ENCODE results near the gene TSC22D4.

Gene TSC22D4

GRCh38 chr7:100493476-100494264 is 14.7 kb upstream of the TSC22D4 start:
- DNase-seq (ENCODE audit: extremely low read depth in 1 of 2, low read depth in 1 of 2), result no peak

- DNase-seq (ENCODE audit: extremely low read depth in 1 of 2, low read depth in 1 of 2), result no peak
These were observed 13.9 kb upstream of the TSC22D4 start for GRCh38 chr7:100492738-100493475.

GRCh38 chr7:100491192-100491578 is 12.2 kb upstream of the TSC22D4 start:
- no peak for DNase-seq (ENCODE audit: extremely low read depth in 1 of 2, low read depth in 1 of 2)

GRCh38 chr7:100490483-100491191 is 11.6 kb upstream of the TSC22D4 start:
- DNase-seq (ENCODE audit: extremely low read depth in 1 of 2, low read depth in 1 of 2), result no peak

- DNase-seq (ENCODE audit: extremely low read depth in 1 of 2, low read depth in 1 of 2), result no peak
These were observed 10.8 kb upstream of the TSC22D4 start for GRCh38 chr7:100489824-100490223.

GRCh38 chr7:100489121-100489520 is 10.1 kb upstream of the TSC22D4 start:
- no peak for DNase-seq (ENCODE audit: extremely low read depth in 1 of 2, low read depth in 1 of 2)

- no peak for DNase-seq (ENCODE audit: extremely low read depth in 1 of 2, low read depth in 1 of 2)
These were observed 9.5 kb upstream of the TSC22D4 start for GRCh38 chr7:100488333-100489095.

GRCh38 chr7:100486753-100487446 is 7.9 kb upstream of the TSC22D4 start:
- DNase-seq (ENCODE audit: extremely low read depth in 1 of 2, low read depth in 1 of 2), result no peak

DNA sequence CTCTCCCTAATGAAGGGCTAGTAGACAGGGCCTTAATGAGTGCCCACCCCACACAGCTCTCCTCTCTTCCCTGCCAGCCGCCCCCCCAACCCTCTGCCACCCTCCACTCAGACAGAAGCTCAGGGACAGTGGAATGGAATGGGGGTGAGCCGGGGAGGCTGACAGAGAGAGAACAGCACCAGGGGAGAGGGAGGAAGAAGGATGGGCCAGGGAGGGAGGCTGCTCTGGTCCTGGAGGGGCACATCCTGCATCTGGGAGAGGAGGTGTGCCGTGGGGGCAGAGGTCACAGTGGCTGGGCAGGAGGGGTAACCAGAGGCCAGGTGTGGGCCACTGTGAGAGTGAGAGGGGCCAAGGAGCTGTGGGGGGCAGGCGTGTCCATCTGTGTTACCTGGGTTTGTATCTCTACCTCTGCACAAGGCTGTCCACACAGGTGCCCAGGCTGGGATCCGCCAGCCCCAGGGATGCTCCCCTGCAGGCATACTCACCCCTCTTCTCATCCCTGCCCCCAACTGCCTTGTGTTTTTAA is 7.2 kb upstream of the TSC22D4 start:
- no peak for DNase-seq (ENCODE audit: extremely low read depth in 1 of 2, low read depth in 1 of 2)

DNA sequence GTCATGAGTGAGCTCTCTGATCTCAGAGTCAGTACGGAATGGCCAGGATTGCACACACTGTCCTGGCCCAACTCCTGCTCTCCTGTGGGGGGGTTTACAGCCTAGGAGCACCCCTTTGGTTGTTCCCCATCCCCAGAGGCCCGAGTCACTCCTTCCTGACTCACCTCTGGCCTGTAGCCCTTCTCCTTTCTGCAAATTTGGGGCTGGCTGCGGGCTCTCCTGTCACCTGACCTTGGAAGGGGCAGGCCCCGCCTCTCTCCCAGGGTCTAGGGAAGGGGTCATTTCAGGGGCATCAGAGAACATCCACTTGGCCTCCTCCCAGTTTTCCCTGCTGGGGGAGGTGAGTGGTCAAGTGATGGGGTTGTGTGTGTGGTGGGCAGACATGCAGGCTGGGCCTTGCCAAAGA is 6.5 kb upstream of the TSC22D4 start:
- DNase-seq (ENCODE audit: extremely low read depth in 1 of 2, low read depth in 1 of 2), result no peak

- DNase-seq (ENCODE audit: extremely low read depth in 1 of 2, low read depth in 1 of 2), result no peak
These were observed 5.6 kb upstream of the TSC22D4 start for GRCh38 chr7:100484673-100485045.

DNA sequence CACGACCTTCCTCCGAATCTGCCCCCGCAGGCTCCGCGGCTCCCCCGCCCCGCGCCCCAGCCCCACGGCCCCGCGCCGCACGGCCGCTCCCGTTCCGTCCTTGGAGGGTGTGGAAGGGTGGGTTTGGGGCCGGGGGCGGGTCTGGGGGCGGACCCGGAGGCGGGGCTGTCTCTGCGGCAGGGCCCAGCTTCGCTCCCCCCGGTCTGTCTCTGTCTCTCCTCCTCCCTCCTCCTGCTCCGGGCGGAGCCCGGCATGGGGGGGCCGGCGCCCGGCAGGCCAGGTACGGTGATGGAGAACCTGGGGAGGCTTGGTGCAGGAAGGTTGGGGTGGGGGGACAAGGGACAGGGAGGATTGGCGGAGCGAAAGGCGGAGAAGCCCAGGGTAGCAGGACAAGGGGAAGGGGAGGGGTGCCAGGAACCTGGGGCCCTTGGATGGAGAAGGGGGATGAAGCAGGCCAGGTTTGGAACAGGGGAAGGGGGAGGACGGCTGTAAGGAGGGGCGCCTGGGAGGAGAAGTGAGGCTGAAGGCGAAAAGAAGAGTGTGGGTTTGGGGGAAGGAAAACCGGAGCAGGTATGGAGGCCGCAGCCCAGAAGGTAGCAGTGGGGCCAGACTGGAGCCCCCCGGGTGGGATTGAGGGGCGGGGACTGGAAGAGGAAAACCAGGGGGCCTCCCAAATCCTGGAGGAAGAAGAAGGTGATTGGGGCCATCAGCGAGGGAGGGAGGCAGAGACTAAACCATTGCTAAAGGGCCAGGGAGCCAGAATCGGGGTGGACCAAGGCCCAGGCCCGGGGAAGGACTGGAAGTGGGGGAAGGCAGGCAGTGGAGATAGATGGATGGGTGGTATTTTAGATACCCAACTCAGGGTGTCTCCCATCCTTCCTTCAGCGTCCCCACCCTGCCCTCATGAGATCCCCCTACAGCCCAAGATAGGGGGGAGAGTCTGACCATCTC is 5.0 kb upstream of the TSC22D4 start, which contains the start of gene NYAP1:
NYAP1 (plus strand) TSS at position 206 of the 951 bp plus-strand sequence. CDS start 1,385 bp downstream, outside the sequence.
- DNase-seq (ENCODE audit: extremely low read depth in 1 of 2, low read depth in 1 of 2), result no peak

- DNase-seq (ENCODE audit: extremely low read depth in 1 of 2, low read depth in 1 of 2), result peak; percentile 61 to 64
These were observed 4.2 kb upstream of the TSC22D4 start for GRCh38 chr7:100483090-100483721.

GRCh38 chr7:100482728-100483089 is 3.7 kb upstream of the TSC22D4 start:
- no peak for DNase-seq (ENCODE audit: extremely low read depth in 1 of 2, low read depth in 1 of 2)

DNA sequence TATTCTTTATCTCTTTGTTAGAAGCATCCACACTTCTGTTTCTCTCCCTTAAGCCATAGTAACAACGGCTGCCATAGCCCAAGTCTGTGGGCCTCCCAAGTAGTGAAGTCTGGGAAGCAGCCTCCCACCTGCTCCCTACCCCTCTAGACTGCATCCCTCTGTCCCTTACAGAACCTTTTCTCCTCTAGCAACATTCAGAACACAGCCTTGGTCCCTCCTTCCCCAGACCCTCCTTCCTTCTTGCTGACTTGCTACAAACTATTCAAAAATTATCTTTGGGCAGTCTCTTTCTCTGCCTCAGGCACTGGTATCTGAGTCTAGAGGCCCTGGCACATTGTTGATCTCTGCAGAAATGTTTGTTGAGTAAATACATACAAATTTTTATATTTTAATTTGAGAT is 2.5 kb upstream of the TSC22D4 start:
- DNase-seq (ENCODE audit: extremely low read depth in 1 of 2, low read depth in 1 of 2), result no peak

DNA sequence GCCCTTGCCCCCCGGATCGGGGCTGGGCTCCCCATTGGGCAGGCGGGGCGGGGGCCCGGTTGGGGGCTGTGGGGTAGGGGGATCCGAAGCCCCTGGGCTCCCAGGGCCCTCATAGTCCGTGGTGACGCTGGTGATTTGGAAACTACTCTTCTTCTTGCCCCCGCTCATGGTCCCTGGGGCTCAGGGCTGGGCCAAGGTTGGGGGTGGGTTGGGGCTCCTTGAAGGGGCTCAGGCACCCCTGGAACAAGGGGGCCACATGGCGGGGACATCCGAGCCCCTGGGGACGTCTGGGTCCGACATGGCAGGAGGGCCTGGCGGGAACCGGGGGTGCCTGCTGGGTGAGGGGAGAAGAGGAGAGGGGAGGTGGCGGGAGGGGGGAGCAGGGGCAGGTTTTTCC is 1.1 kb downstream of the TSC22D4 start:
- no peak for DNase-seq (ENCODE audit: extremely low read depth in 1 of 2, low read depth in 1 of 2)

- DNase-seq (ENCODE audit: extremely low read depth in 1 of 2, low read depth in 1 of 2), result peak in 1 of 2 donors; percentile 42
These were observed 1.8 kb downstream of the TSC22D4 start for GRCh38 chr7:100476903-100477870.

Measured in stimulated activated CD8-positive, alpha-beta memory T cell treated with anti-CD3 and anti-CD28 coated beads, Interleukin-7, amount 100 ng/mL, for 48 hours (primary cell).